Glutamatergic neuron (in vitro differentiated cells): Measurements from ENCODE around the gene METTL26. TPM values are rescaled to one million over a fixed set of nuclear protein-coding genes. Genes with fewer than 3 reads are reported as not detected.

Experiments used
- DNase-seq: peaks from one replicate; pipeline ENCODE4 v3.0.0; 2022
- H3K27ac Mint-ChIP-seq: one replicate; pipeline ENCODE4 v1.8.0; 2020; ENCODE audit warnings: mild to moderate bottlenecking, mixed read lengths, inconsistent platforms; ENCODE audit not compliant: unreplicated experiment
- H3K27me3 Mint-ChIP-seq: one replicate; pipeline ENCODE4 v1.8.0; 2020; ENCODE audit warnings: mild to moderate bottlenecking, moderate library complexity, mixed read lengths, inconsistent platforms; ENCODE audit not compliant: unreplicated experiment
- H3K36me3 Mint-ChIP-seq: one replicate; pipeline ENCODE4 v1.8.0; 2020; ENCODE audit warnings: mild to moderate bottlenecking, mixed read lengths, inconsistent platforms; ENCODE audit not compliant: unreplicated experiment
- H3K4me1 Mint-ChIP-seq: one replicate; pipeline ENCODE4 v1.8.0; 2020; ENCODE audit warnings: mild to moderate bottlenecking, low read depth, mixed read lengths, inconsistent platforms; ENCODE audit not compliant: unreplicated experiment
- H3K4me3 Mint-ChIP-seq: one replicate; pipeline ENCODE4 v1.8.0; 2020; ENCODE audit warnings: mild to moderate bottlenecking, mixed read lengths, inconsistent platforms; ENCODE audit not compliant: unreplicated experiment
- H3K9me3 Mint-ChIP-seq: one replicate; pipeline ENCODE4 v1.8.0; 2020; ENCODE audit warnings: mild to moderate bottlenecking, moderate library complexity, mixed read lengths, inconsistent platforms; ENCODE audit not compliant: unreplicated experiment
- total RNA-seq: library from RNA; stranded (reverse); fragmentation: NEBNext Ultra II Directional; extraction: Animal tissue kit (Norgen Biotek cat#: 25700); gene quantifications from one replicate; pipeline ENCODE4 v1.2.1, GENCODE V29; 2021; ENCODE audit not compliant: unreplicated experiment
- TF ChIP-seq, protein P1 (sequence below): fragments of 200-600 bp; sonication (generic); IDR thresholded peaks from one replicate; pipeline ENCODE4 v1.5.0; 2021; ENCODE audit not compliant: partially characterized antibody, unreplicated experiment

The METTL26 gene
- total RNA-seq, 1 donor from 2014 or later, result 63.6 TPM

DNA sequence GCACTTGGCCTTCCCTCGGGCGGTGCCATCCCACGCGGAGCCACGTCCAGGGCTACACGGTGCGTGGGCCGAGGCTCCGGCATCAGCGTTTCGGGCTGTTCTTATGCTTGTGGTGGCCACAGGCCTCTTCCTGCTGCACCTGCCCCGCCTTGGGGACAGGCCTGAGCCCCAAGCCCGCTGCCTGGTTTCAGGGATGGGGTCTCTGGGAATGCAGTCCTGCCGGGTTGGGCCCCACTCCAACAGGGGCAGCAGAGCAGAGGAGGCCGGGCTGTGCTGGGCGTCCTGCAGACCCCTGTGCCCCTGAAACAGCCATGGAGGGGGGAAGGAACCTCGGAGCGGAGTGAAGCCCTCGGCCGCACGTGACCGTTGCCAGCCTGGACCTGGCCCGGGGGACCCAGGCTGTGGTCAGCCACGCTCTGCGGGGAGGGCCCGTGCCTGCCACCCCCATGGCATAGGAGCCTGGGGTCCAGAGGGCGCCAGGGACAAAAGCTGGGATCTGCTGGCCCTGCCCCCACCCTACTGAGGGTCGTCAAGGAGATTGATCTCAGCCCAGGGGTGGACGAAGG, 5.8 kb downstream of the METTL26 start:
- no peak overlapping the region for H3K4me3 Mint-ChIP-seq
- H3K4me1 Mint-ChIP-seq, result peaks cover 12% of the 10 kb centered on the region
- peaks cover 20% of the 10 kb centered on the region for H3K27me3 Mint-ChIP-seq
- peaks cover 14% of the 10 kb centered on the region for H3K9me3 Mint-ChIP-seq
- H3K27ac Mint-ChIP-seq, result peak overlapping the region; percentile 99
- peak; percentile 63 for DNase-seq
- TF ChIP-seq, protein P1, sequence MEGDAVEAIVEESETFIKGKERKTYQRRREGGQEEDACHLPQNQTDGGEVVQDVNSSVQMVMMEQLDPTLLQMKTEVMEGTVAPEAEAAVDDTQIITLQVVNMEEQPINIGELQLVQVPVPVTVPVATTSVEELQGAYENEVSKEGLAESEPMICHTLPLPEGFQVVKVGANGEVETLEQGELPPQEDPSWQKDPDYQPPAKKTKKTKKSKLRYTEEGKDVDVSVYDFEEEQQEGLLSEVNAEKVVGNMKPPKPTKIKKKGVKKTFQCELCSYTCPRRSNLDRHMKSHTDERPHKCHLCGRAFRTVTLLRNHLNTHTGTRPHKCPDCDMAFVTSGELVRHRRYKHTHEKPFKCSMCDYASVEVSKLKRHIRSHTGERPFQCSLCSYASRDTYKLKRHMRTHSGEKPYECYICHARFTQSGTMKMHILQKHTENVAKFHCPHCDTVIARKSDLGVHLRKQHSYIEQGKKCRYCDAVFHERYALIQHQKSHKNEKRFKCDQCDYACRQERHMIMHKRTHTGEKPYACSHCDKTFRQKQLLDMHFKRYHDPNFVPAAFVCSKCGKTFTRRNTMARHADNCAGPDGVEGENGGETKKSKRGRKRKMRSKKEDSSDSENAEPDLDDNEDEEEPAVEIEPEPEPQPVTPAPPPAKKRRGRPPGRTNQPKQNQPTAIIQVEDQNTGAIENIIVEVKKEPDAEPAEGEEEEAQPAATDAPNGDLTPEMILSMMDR, result no peak
- H3K36me3 Mint-ChIP-seq, result no peaks in the 10 kb centered on the region

DNA sequence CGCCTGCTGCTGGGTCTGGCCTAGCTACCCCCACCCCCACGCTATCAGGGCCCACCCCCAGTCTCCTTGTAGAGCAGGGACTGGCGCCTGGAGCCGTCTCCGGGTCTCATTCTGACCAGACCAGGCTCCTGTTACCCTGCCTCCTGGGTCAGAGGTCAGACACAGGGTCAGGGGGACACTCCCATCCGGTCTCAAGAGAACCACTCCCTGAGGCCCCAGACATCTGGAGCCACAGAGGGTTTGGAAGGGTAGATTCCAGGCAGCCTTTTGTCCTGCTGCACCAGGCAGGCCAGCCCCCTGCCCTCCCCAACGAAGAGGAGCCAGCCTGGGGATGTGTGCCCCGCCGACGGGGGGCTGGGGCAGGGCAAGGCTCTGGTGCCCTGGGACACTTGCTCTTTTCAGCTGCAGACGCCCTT, 6.3 kb downstream of the METTL26 start:
- peak overlapping the region; percentile 99 for H3K27ac Mint-ChIP-seq
- H3K4me1 Mint-ChIP-seq, result peaks cover 12% of the 10 kb centered on the region
- H3K4me3 Mint-ChIP-seq, result peak overlapping the region; percentile 74
- peaks cover 19% of the 10 kb centered on the region for H3K27me3 Mint-ChIP-seq
- TF ChIP-seq, protein P1, result no peak
- no peak for DNase-seq
- H3K9me3 Mint-ChIP-seq, result peaks cover 14% of the 10 kb centered on the region
- no peaks in the 10 kb centered on the region for H3K36me3 Mint-ChIP-seq

DNA sequence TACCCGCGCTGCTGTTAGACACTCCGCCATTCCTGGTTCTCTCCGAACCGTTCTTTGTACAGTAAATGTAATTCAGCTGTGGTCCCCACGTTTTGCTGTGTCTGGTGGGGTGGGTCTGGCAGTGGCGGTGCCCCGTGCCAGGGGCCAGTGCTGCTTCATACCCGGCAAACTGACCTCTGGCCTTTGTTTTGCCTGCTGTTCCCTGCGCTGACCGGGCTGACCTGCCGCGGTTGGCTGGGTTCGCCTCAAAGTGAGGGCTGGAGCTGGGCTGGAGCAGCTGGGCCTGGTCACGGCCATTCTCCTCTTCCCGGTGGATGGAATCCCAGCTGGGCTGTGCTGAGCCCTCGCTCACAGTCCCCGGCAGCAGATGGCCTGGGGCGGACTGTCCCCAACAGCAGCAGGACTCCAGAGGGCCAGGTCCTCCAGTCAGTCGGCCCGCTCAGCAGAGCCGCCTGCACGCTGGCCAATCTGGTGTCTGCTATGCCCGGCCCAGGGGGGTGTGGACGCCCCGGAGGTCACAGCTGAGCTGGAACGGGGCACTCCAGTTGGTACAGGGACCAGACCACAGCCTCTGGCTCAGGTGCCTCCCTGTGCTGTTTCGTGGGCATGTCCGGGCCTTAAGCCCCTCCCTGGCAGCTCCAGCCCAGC, 6.8 kb downstream of the METTL26 start:
- H3K27ac Mint-ChIP-seq, result peak overlapping the region; percentile 99
- TF ChIP-seq, protein P1, result no peak
- H3K36me3 Mint-ChIP-seq, result no peaks in the 10 kb centered on the region
- H3K9me3 Mint-ChIP-seq, result peaks cover 14% of the 10 kb centered on the region
- peaks cover 18% of the 10 kb centered on the region for H3K4me1 Mint-ChIP-seq
- peaks cover 20% of the 10 kb centered on the region for H3K27me3 Mint-ChIP-seq
- peak; percentile 97 for DNase-seq
- H3K4me3 Mint-ChIP-seq, result peak overlapping the region; percentile 86

DNA sequence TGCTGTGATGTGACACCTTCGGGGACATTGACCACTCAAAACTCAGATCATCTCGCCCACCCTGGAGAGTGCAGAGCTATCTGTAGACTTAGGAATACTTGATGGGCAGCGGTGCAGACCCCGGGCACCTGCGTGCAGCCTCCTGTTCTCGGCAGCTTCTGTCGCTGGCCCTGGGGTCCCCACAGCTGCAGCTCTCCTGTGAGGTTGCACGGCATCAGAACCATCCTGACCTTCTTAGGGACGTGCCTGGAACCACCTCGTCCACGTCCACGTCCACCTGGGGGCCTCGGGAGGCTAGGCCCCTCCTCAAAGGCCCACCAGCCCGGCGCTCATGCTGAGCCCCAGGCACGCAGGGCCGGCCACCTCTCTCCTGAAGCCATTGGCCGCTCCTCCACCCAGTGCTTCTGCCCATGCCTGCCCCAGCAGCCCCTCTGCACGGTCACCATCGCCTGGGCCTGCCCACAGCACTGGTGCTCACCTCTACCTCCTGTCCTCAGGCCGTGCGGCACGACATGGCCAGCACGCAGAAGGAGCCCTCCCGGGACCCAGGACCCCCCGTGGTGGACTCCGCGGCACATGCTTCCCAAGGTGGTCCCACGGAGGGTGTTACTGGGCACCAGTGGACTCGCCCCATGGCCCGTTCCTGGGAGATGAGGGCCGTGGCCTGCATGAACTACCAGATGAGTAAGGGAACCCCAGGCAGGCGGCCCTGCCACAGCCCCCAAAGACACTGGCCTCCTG, 7.6 kb downstream of the METTL26 start:
- peaks cover 20% of the 10 kb centered on the region for H3K27me3 Mint-ChIP-seq
- no peak for DNase-seq
- peaks cover 24% of the 10 kb centered on the region for H3K4me1 Mint-ChIP-seq
- TF ChIP-seq, protein P1, result no peak
- H3K9me3 Mint-ChIP-seq, result peaks cover 14% of the 10 kb centered on the region
- H3K36me3 Mint-ChIP-seq, result no peaks in the 10 kb centered on the region
- H3K27ac Mint-ChIP-seq, result peak overlapping the region; percentile 99
- H3K4me3 Mint-ChIP-seq, result peak overlapping the region; percentile 86
